Right cardiac atrium (tissue), 5 donors: ENCODE measurements around the gene EBI3. TPM values are rescaled to one million over a fixed set of nuclear protein-coding genes. Genes with fewer than 3 reads are reported as not detected.
A peak's percentile ranks its signal among the peaks of the same experiment; 100 is the strongest.

Experiments used
- ATAC-seq, 2 donors: fragments of 200-7000 bp; cut with Tn5 transposase; one replicate each; pipeline versions ENCODE4 v1.8.0 to v1.9.1; 2020; ENCODE audit warnings: moderate library complexity in 2 of 2, mild to moderate bottlenecking in 1 of 2
- DNase-seq, 3 donors: peaks; one replicate each; pipeline ENCODE4 v3.0.0-alpha.2; 2020
- H3K27ac ChIP-seq: one replicate; pipeline ENCODE4 v1.5.1; 2013; ENCODE audit warnings: mild to moderate bottlenecking, low read length, control low read depth, moderate library complexity
- H3K27me3 ChIP-seq: one replicate; pipeline ENCODE4 v1.6.1; 2013; ENCODE audit not compliant: control insufficient read depth, insufficient read depth
- H3K4me1 ChIP-seq: one replicate; pipeline ENCODE4 v1.6.1; 2013; ENCODE audit warnings: low read length; ENCODE audit not compliant: control insufficient read depth, insufficient read depth
- H3K4me3 ChIP-seq: one replicate; pipeline ENCODE4 v1.5.1; 2013; ENCODE audit warnings: low read length, control low read depth
- H3K9me3 ChIP-seq: one replicate; pipeline ENCODE4 v1.6.1; 2013; ENCODE audit warnings: low read length; ENCODE audit not compliant: control insufficient read depth
- WGBS: extraction: QIAGEN DNeasy Blood & Tissue Kit; methylation state at CpG from one replicate; pipeline ENCODE4 v1.1.7; 2013; 5-methylcytosine and 5-hydroxymethylcytosine counted together
- intact Hi-C, 4 donors: fragments of 100-400 bp; cut with DNase I; formaldehyde crosslinking; loops; one replicate each; pipeline versions ENCODE4 v1.11.0 to v1.14.0; 2022 to 2023
- long read RNA-seq, 4 donors: library from polyadenylated mRNA; unstranded; transcript quantifications; one replicate each; pipeline ENCODE4 v2.0.0, GENCODE V29; 2020 to 2021
- polyA plus RNA-seq: library from polyadenylated mRNA; stranded (reverse); fragments of 200-250 nt; gene quantifications from one replicate; pipeline ENCODE4 v1.2.3, GENCODE V29; 2013
- total RNA-seq, 4 donors: library from RNA; stranded (reverse); fragmentation: NEBNext Ultra II Directional; extraction: Animal tissue kit (Norgen Biotek cat#: 25700); gene quantifications; one replicate each; pipeline ENCODE4 v1.2.1, GENCODE V29; 2021
- donor health status: healthy with polysubstance abuse.
- donor health status: DM: no; HTN: yes; CAD: no.
- donor health status: DM: no; HTN: no; CAD: no.
- donor health status: DM: no; HTN: yes; CAD: no; lungs with severe emphysema.
- donor health status: DM: yes; HTN: yes; CAD: no.

The EBI3 gene
- total RNA-seq (1 to 10 TPM; 1.8 to 2.3 (median 2.1) TPM), polyA plus RNA-seq (0.70 TPM)
- long read RNA-seq, donor 1, partial matches to known transcripts, result 0 of 1 reads
- long read RNA-seq, donor 1, other reads (novel, unspliced or antisense), result 0 of 1 reads
- long read RNA-seq, donor 2, result 0 reads
- long read RNA-seq, donor 3, partial matches to known transcripts, result 0 of 2 reads
- long read RNA-seq, donor 3, other reads (novel, unspliced or antisense), result 2 of 2 reads
- long read RNA-seq, donor 4, result 0 reads

DNA sequence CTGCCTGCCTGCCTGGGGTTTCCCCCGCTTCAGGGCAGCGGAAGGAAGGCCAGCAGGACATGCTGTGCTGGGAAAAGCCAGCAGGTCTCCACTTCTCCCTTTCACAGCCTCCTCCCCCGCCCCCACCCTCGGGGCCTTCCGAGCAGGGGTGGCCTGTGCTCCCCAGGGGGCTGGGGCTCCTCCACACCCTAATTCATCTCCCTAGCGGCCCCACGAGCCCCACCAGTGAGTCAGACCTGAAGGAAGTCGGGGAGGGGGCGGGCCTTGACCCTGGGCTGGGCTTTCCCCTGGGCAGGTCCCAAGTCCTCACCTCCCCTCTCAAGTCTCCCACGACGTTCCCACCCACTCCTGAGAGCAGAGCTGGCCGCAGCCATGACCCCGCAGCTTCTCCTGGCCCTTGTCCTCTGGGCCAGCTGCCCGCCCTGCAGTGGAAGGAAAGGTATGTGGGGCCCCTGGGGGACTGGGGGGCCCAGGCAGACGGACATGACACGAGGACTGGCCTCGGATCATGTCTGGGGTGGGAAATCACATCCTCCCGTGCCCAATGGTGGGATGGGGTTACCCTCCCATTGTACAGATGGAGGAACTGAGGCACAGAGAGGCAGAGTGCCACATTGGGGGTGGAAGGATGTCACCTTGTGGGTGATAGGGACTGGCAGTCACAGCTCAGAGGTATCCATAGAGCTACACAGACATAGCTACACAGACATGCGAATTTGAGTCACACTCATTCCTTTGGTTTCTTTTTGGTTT is at the start of gene EBI3:
Gene EBI3 (plus strand): TSS at position 345 of the 753 bp plus-strand sequence. CDS start 28 bp downstream, at position 373.
- ATAC-seq (peak; percentile 49 to 67), DNase-seq (peak; percentile 39 to 73 (median 66))
- intact Hi-C loops, result no loop called here
- no peaks in the 10 kb centered on the region for H3K4me1 ChIP-seq
- H3K27me3 ChIP-seq, result no peaks in the 10 kb centered on the region
- H3K27ac ChIP-seq, result no peak within 1 kb of the TSS
- no peak within 1 kb of the TSS for H3K4me3 ChIP-seq
- WGBS, result 15% methylated on average over 19 of the region's 19 CpGs
- H3K9me3 ChIP-seq, result no peaks in the 10 kb centered on the region

GRCh38 chr19:4181053-4181508 is 48.2 kb upstream of the EBI3 start:
- intact Hi-C loops, result loop anchor here in 2 of 4 donors (10.0 kb wide), 2 partner anchors 176 to 196 kb away; partner anchors contain the start of genes EEF2 (in 1 of the 2) and PIAS4 (in 1 of the 2)
- no peak for ATAC-seq
- no peak for DNase-seq
- Histone ChIP-seq H3K27me3 (no peaks in the 10 kb centered on the region), H3K4me1 (peaks cover 2% of the 10 kb centered on the region), H3K9me3 (no peaks in the 10 kb centered on the region), H3K4me3 (no peak overlapping the region), H3K27ac (no peak overlapping the region)
- 74% methylated on average over 2 of the region's 2 CpGs for WGBS

GRCh38 chr19:4182084-4182810 is 47.1 kb upstream of the EBI3 start, which contains the start of the genes ANKRD24 and SIRT6:
Gene ANKRD24 (plus strand): TSS chr19:4182689. CDS start chr19:4186426, 3,737 bp downstream.
Gene SIRT6 (minus strand): TSS chr19:4182563. CDS start chr19:4182539, 24 bp downstream.
- H3K9me3 ChIP-seq, result no peaks in the 10 kb centered on the region
- H3K4me3 ChIP-seq, result peak within 1 kb of the TSS; percentile 63
- DNase-seq, result peak; percentile 96 to 99 (median 98)
- no peaks in the 10 kb centered on the region for H3K27me3 ChIP-seq
- WGBS, result under 1% methylated on average over 58 of the region's 58 CpGs
- H3K27ac ChIP-seq, result peak within 1 kb of the TSS; percentile 54
- ATAC-seq, result peak; percentile 96
- intact Hi-C loops, result loop anchor here in 2 of 4 donors (10.0 kb wide), 2 partner anchors 177 to 197 kb away; partner anchors contain the start of genes EEF2 (in 1 of the 2) and PIAS4 (in 1 of the 2)
- H3K4me1 ChIP-seq, result peaks cover 2% of the 10 kb centered on the region

DNA sequence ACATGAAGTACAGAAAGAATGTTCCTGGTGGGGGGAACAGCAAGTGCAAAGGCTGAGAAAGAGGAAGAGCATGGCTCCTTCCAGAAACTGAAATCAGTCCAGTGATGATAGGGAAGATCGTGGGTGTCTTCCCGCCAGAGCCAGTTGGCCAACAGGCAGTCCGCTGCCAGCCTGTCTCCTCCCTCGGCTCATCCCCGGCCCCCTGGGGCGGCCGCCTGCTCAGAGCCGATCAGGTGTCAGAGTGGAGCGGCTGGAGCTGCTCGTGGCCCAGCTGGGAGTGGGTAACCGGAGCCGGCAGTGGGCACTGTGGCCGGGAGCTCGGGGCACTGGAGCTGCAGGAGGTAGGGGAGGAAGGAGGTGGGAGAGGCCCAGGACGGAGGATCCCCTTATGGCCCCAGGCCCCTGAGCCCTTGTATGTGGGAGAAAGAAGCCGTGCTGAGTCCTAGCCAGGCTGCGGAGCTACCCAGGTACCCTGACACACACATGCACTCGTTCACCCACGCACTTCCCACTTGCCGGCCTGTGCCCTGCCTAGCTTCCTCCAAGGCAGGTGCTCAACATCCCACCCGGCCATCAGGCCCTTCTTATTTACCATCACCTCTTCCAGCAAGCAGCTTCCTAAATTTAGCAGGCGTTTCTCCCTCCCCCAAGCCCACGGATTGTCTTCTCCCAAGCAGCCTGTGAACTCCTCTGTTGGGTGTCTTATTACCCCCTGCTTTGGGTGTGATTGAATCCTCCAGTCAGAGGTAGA is 45.2 kb upstream of the EBI3 start:
- DNase-seq, result no peak
- Histone ChIP-seq H3K27ac (no peak overlapping the region), H3K4me1 (peaks cover 2% of the 10 kb centered on the region), H3K27me3 (no peaks in the 10 kb centered on the region), H3K9me3 (no peaks in the 10 kb centered on the region), H3K4me3 (no peak overlapping the region)
- no peak for ATAC-seq
- WGBS, result 32% methylated on average over 23 of the region's 23 CpGs
- intact Hi-C loops, result loop anchor here in 2 of 4 donors (10.0 kb wide), 2 partner anchors 179 to 199 kb away; partner anchors contain the start of genes EEF2 (in 1 of the 2) and PIAS4 (in 1 of the 2)

- Histone ChIP-seq H3K27me3 (no peaks in the 10 kb centered on the region), H3K27ac (no peak overlapping the region), H3K4me3 (no peak overlapping the region), H3K9me3 (no peaks in the 10 kb centered on the region), H3K4me1 (peaks cover 2% of the 10 kb centered on the region)
- intact Hi-C loops, result loop anchor here in 2 of 4 donors (10.0 kb wide), 2 partner anchors 180 to 200 kb away; partner anchors contain the start of genes EEF2 (in 1 of the 2) and PIAS4 (in 1 of the 2)
- no peak for ATAC-seq
- 89% methylated on average over 2 of the region's 2 CpGs for WGBS
- DNase-seq, result no peak
Measured at GRCh38 chr19:4184718-4185352, 44.5 kb upstream of the EBI3 start.

GRCh38 chr19:4185413-4186086 is 43.8 kb upstream of the EBI3 start:
- Histone ChIP-seq H3K4me3 (no peak overlapping the region), H3K9me3 (no peaks in the 10 kb centered on the region), H3K4me1 (peaks cover 2% of the 10 kb centered on the region), H3K27me3 (no peaks in the 10 kb centered on the region), H3K27ac (no peak overlapping the region)
- ATAC-seq (no peak), DNase-seq (no peak)
- intact Hi-C loops, result loop anchor here in 2 of 4 donors (10.0 kb wide), 2 partner anchors 181 to 201 kb away; partner anchors contain the start of genes EEF2 (in 1 of the 2) and PIAS4 (in 1 of the 2)
- WGBS, result 72% methylated on average over 9 of the region's 9 CpGs

DNA sequence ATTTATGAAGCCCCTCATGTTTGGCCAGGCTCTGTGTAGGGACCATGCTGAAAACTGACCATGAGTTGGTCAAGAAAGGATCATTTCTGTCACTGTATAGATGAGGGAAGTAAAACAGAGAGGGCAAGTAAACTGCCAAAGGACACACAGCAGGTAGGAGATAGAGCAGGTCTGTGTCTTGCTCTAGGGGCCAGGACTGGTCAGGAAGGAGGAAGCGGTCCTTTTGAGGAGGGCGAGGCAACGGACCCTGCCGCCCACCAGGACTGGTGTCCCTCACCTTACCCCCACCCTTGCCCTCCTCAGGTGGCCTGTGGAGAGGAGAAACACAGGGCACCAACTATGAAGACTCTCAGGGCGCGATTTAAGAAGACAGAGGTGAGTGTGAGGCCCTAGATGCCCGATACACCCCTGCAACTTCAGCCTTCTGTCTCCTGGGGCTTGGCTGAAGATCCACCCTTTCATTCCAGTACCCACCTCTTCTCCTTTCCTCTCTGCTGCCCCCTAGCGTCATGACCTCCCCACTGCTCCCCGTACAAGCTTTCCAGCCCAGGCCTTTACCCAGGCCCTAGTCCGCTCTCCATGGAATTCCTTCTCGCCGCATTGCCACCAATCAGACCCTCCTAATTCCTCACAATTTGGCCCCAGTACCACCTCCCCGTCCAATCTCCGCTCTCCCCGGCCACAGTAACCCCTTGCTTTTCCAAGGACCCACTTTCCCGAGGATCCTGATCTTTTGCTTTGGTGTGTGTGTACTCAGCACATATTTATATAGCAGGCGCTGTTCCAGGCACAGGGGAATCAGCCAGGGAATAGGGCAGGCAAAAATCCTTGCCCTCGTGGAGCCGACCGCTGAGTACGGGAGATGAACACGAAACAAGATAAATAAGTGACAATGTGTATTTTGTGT is 43.0 kb upstream of the EBI3 start:
- no peaks in the 10 kb centered on the region for H3K27me3 ChIP-seq
- WGBS, result 33% methylated on average over 22 of the region's 22 CpGs
- no peak overlapping the region for H3K4me3 ChIP-seq
- DNase-seq, result peak; percentile 67 to 83 (median 81)
- H3K9me3 ChIP-seq, result no peaks in the 10 kb centered on the region
- no peak overlapping the region for H3K27ac ChIP-seq
- peak; percentile 38 to 51 for ATAC-seq
- H3K4me1 ChIP-seq, result peaks cover 2% of the 10 kb centered on the region
- intact Hi-C loops, result loop anchor here in 2 of 4 donors (10.0 kb wide), 2 partner anchors 182 to 202 kb away; partner anchors contain the start of genes EEF2 (in 1 of the 2) and PIAS4 (in 1 of the 2)

- no peak overlapping the region for H3K4me3 ChIP-seq
- H3K27ac ChIP-seq, result no peak overlapping the region
- intact Hi-C loops, result loop anchor here in 2 of 4 donors (10.0 kb wide), 2 partner anchors 183 to 203 kb away; partner anchors contain the start of genes EEF2 (in 1 of the 2) and PIAS4 (in 1 of the 2)
- H3K9me3 ChIP-seq, result no peaks in the 10 kb centered on the region
- DNase-seq (no peak), ATAC-seq (no peak)
- no peaks in the 10 kb centered on the region for H3K27me3 ChIP-seq
- H3K4me1 ChIP-seq, result peaks cover 2% of the 10 kb centered on the region
- 92% methylated on average over 10 of the region's 10 CpGs for WGBS
Measured at GRCh38 chr19:4187313-4188122, 41.8 kb upstream of the EBI3 start.
